GM12878 (cell line): ENCODE results near the gene SLC13A3. TPM values are rescaled to one million over a fixed set of nuclear protein-coding genes. Genes with fewer than 3 reads are reported as not detected.

Experiments used
- ATAC-seq: fragments of 200-7000 bp; cut with Tn5 transposase; 3 replicates; pipeline ENCODE4 v1.9.1; 2020; ENCODE audit warnings: mild to moderate bottlenecking, moderate library complexity
- BruUV-seq: library from RNA; stranded (reverse); fragments of 400-500 nt; replicated peaks from 2 replicates; lab custom pipeline; 2021; lab: Mats Ljungman, UMichigan
- CTCF ChIA-PET: fragments of 300-600 bp; sonication (Branson Sonifier 250); formaldehyde crosslinking; extraction: SDS; loops from one replicate; lab custom pipeline; 2021; ENCODE audit warnings: inconsistent platforms; lab: Yijun Ruan, JAX
- POLR2A ChIA-PET: fragments of 350-600 bp; formaldehyde crosslinking; extraction: SDS; loops from one replicate; lab custom pipeline; 2021; ENCODE audit warnings: inconsistent platforms; lab: Charles Lee
- RAD21 ChIA-PET: fragments of 300-600 bp; sonication (Branson Sonifier 250); formaldehyde crosslinking; loops from one replicate; lab custom pipeline; 2023; ENCODE audit warnings: antibody characterized with exemption; ENCODE audit not compliant: unreplicated experiment; lab: Charles Lee
- SMC1A ChIA-PET: fragments of 300-600 bp; sonication (Branson Sonifier 250); formaldehyde crosslinking; loops from one replicate; lab custom pipeline; 2023; ENCODE audit not compliant: unreplicated experiment, uncharacterized antibody; lab: Charles Lee
- DNase-seq: peaks from one replicate; pipeline ENCODE4 v3.0.0-alpha.2; 2011; ENCODE audit warnings: low read depth, low spot score
- FAIRE-seq: peaks from 3 replicates; lab custom pipeline; 2011; peaks lifted over from hg19 to GRCh38; lab: Jason Lieb, UNC
- H2AFZ ChIP-seq: 2 replicates; pipeline ENCODE4 v1.6.0; 2011; ENCODE audit warnings: low read depth, low read length, control low read depth; ENCODE audit not compliant: control insufficient read depth
- H3K27ac ChIP-seq: 2 replicates; pipeline ENCODE4 v1.5.1; 2011; ENCODE audit warnings: control low read depth; ENCODE audit not compliant: control insufficient read depth, insufficient read depth
- H3K27me3 ChIP-seq, 2 experiments: replicated peaks in 1 of 2; 2 replicates each; pipeline versions ENCODE4 v1.6.0 to v1.6.1; 2011; ENCODE audit warnings: low read length in 1 of 2; ENCODE audit not compliant: control insufficient read depth in 2 of 2, insufficient read depth in 2 of 2
- H3K36me3 ChIP-seq, 2 experiments: 2 replicates each; pipeline ENCODE4 v1.5.1; 2011; ENCODE audit warnings: low read length in 1 of 2; ENCODE audit not compliant: control insufficient read depth in 2 of 2, insufficient read depth in 2 of 2
- H3K4me1 ChIP-seq: 2 replicates; pipeline ENCODE4 v1.6.1; 2011; ENCODE audit warnings: mild to moderate bottlenecking, low read length, moderate library complexity, mixed read lengths; ENCODE audit not compliant: control insufficient read depth, insufficient read depth
- H3K4me2 ChIP-seq: 2 replicates; pipeline ENCODE4 v1.6.0; 2011; ENCODE audit warnings: control low read depth; ENCODE audit not compliant: control insufficient read depth, insufficient read depth
- H3K4me3 ChIP-seq: fragments of 200-600 bp; sonication (generic); 2 replicates; pipeline ENCODE4 v1.5.1; 2016
- H3K79me2 ChIP-seq: 2 replicates; pipeline ENCODE4 v1.6.0; 2011; ENCODE audit warnings: low read length; ENCODE audit not compliant: control insufficient read depth, insufficient read depth
- H3K9ac ChIP-seq: 2 replicates; pipeline ENCODE4 v1.8.0; 2011; ENCODE audit warnings: low read length, control low read depth, mixed read lengths; ENCODE audit not compliant: control insufficient read depth, insufficient read depth
- H3K9me3 ChIP-seq: replicated peaks from 3 replicates; pipeline ENCODE4 v1.5.1; 2011; ENCODE audit warnings: mild to moderate bottlenecking, low read length; ENCODE audit not compliant: control insufficient read depth, insufficient read depth
- H4K20me1 ChIP-seq: 2 replicates; pipeline ENCODE4 v1.6.0; 2011; ENCODE audit not compliant: control insufficient read depth, insufficient read depth
- BMI1 ChIP-seq: fragments of 450-650 bp; IDR thresholded peaks from 2 replicates; pipeline ENCODE4 v1.6.1; 2016; ENCODE audit warnings: mild to moderate bottlenecking, moderate library complexity, borderline replicate concordance
- CREM ChIP-seq: IDR thresholded peaks from 2 replicates; pipeline ENCODE4 v1.6.1; 2014; ENCODE audit warnings: antibody characterized with exemption, low read depth
- HCFC1 ChIP-seq: fragments of 150-350 bp; IDR thresholded peaks from 2 replicates; pipeline ENCODE4 v1.6.1; 2014; ENCODE audit warnings: low read length
- MXI1 ChIP-seq: fragments of 150-350 bp; IDR thresholded peaks from 2 replicates; pipeline ENCODE4 v1.6.1; 2011; ENCODE audit warnings: low read depth, mild to moderate bottlenecking, inconsistent platforms, low read length, improper control_type of control experiment
- NRF1 ChIP-seq: conservative IDR thresholded peaks from 2 replicates; pipeline ENCODE4 v1.6.1; 2011; ENCODE audit warnings: mild to moderate bottlenecking, low read depth, low read length, improper control_type of control experiment
- TCF3 ChIP-seq: IDR thresholded peaks from 2 replicates; pipeline ENCODE4 v1.6.1; 2012; ENCODE audit warnings: low read depth, mild to moderate bottlenecking, low read length, borderline replicate concordance; ENCODE audit not compliant: insufficient read depth
- WGBS: methylation state at CpG from one replicate; pipeline ENCODE4 v1.1.6; 2016; ENCODE audit warnings: low lambda C conversion rate; ENCODE audit not compliant: insufficient replicate concordance, insufficient coverage; ENCODE audit errors: missing lambda C conversion rate; 5-methylcytosine and 5-hydroxymethylcytosine counted together
- in situ Hi-C: fragments of 300-500 bp; cut with MboI; formaldehyde crosslinking; loops from 9 replicates; pipeline ENCODE4 v1.14.3; 2018; ENCODE audit warnings: mixed read lengths
- intact Hi-C: fragments of 100-400 bp; cut with micrococcal nuclease; formaldehyde crosslinking; loops from one replicate; pipeline ENCODE4 v1.14.2; 2022; ENCODE audit not compliant: unreplicated experiment
- polyA plus RNA-seq, 11 experiments: library from polyadenylated mRNA; depleted of rRNA in 4 of 11; unstranded in 6 of 11; stranded (reverse) in 5 of 11; fragments of >200 nt; fragmentation: Nextera tagmentation in 4 of 11; fragmentation: Illumina TruSeq in 1 of 11; extraction: Ambion mirVana in 4 of 11; extraction: Trizol in 1 of 11; gene quantifications; 1 replicate in 1 of 11; 2 replicates in 10 of 11; pipeline versions ENCODE4 v1.2.1 to v1.2.3, GENCODE V29; 2011 to 2016; ENCODE audit warnings: inconsistent platforms in 2 of 11, missing spikeins in 2 of 11, low read depth in 1 of 11
- total RNA-seq, 4 experiments: library from RNA; depleted of rRNA in 3 of 4; stranded (reverse); fragments of >200 nt in 3 of 4; fragmentation: Illumina TruSeq in 1 of 4; extraction: Trizol in 1 of 4; gene quantifications; 2 replicates each; pipeline versions ENCODE4 v1.2.1 to v1.2.3, GENCODE V29; 2013 to 2021
- TF ChIP-seq, protein P1 (sequence below): IDR thresholded peaks from 2 replicates; pipeline ENCODE4 v1.6.1; 2012; ENCODE audit warnings: low read depth, low read length, improper control_type of control experiment
- TF ChIP-seq, protein P2 (sequence below): IDR thresholded peaks from 2 replicates; pipeline ENCODE4 v1.6.1; 2011; ENCODE audit warnings: low read depth, low read length, improper control_type of control experiment, borderline replicate concordance

The SLC13A3 gene
- total and polyA plus RNA-seq, 10 of the 15 experiments (the other 5 are each of a cell fraction or from before 2014, with no cell fraction given): 0.03 to 0.76 (median 0.07) TPM; not detected in 4

GRCh38 chr20:46607191-46607848 lies 43.9 kb downstream of the SLC13A3 start (continued):
- TF ChIP-seq, protein P1, sequence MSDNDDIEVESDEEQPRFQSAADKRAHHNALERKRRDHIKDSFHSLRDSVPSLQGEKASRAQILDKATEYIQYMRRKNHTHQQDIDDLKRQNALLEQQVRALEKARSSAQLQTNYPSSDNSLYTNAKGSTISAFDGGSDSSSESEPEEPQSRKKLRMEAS: no peak
- no peak for TF ChIP-seq BMI1
- TF ChIP-seq HCFC1: no peak
- TF ChIP-seq MXI1: no peak
- no peak for TF ChIP-seq CREM

- no peaks in the 10 kb centered on the region for H3K27me3 ChIP-seq
- in situ Hi-C loops (no loop called here), intact Hi-C loops (no loop called here)
- TF ChIP-seq TCF3 (no peak), NRF1 (no peak)
- TF ChIP-seq, protein P2, sequence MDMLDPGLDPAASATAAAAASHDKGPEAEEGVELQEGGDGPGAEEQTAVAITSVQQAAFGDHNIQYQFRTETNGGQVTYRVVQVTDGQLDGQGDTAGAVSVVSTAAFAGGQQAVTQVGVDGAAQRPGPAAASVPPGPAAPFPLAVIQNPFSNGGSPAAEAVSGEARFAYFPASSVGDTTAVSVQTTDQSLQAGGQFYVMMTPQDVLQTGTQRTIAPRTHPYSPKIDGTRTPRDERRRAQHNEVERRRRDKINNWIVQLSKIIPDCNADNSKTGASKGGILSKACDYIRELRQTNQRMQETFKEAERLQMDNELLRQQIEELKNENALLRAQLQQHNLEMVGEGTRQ: no peak
- ChIA-PET CTCF (interaction anchor here (1.0 kb wide), 1 partner anchor 62 kb away, joined by 4 read pairs; no protein-coding TSS in a partner anchor), POLR2A (no interaction called here), SMC1A (interaction anchor here (0.7 kb wide), 1 partner anchor 33 kb away, joined by 3 read pairs; no protein-coding TSS in a partner anchor), RAD21 (no interaction called here)
- no peak overlapping the region for H3K4me3 ChIP-seq
- no TSS peak for BruUV-seq
- H3K4me2 ChIP-seq: no peak overlapping the region
- no peak overlapping the region for H2AFZ ChIP-seq
- ATAC-seq (no peak), DNase-seq (no peak), FAIRE-seq (no peak)
- no peaks in the 10 kb centered on the region for H4K20me1 ChIP-seq
- H3K9me3 ChIP-seq: no peaks in the 10 kb centered on the region
- no peaks in the 10 kb centered on the region for H3K36me3 ChIP-seq
- no peak overlapping the region for H3K27ac ChIP-seq
- WGBS: 43% methylated on average over 4 of the region's 4 CpGs
- H3K79me2 ChIP-seq: no peaks in the 10 kb centered on the region
- H3K4me1 ChIP-seq: no peaks in the 10 kb centered on the region
- H3K9ac ChIP-seq: no peak overlapping the region
Observed at GRCh38 chr20:46606817-46607190, 44.5 kb downstream of the SLC13A3 start.
